HepG2 (cell line): ENCODE results near the gene SBNO2. TPM values are rescaled to one million over a fixed set of nuclear protein-coding genes. Genes with fewer than 3 reads are reported as not detected.

Experiments used
- ZBTB40 ChIP-seq, 2 experiments: fragments of 450-650 bp in 1 of 2; sonication (generic) in 1 of 2; formaldehyde crosslinking in 1 of 2; IDR thresholded peaks; 2 replicates each; pipeline versions ENCODE4 v1.6.1 to v1.8.0; 2016 to 2022; ENCODE audit warnings: antibody characterized with exemption in 1 of 2, mild to moderate bottlenecking in 1 of 2, missing genetic modification reagents in 1 of 2
- ZSCAN21 ChIP-seq: sonication (generic); formaldehyde crosslinking; IDR thresholded peaks from 2 replicates; pipeline ENCODE4 v1.8.0; 2022; ENCODE audit warnings: mild to moderate bottlenecking, missing genetic modification reagents, moderate library complexity, borderline replicate concordance
- polyA plus RNA-seq, 8 experiments: library from polyadenylated mRNA; depleted of rRNA in 3 of 8; stranded (reverse) in 7 of 8; unstranded in 1 of 8; fragments of >200 nt; fragmentation: Illumina TruSeq in 4 of 8; extraction: Trizol in 4 of 8; gene quantifications; 2 replicates each; pipeline versions ENCODE4 v1.2.1 to v1.2.3, GENCODE V29; 2011 to 2016; ENCODE audit warnings: low read depth in 4 of 8, missing spikeins in 1 of 8, mixed read lengths in 1 of 8; ENCODE audit not compliant: insufficient read depth in 1 of 8
- total RNA-seq, 5 experiments: library from RNA; depleted of rRNA; stranded (reverse); fragments of >200 nt; fragmentation: Illumina TruSeq; extraction: Trizol; gene quantifications; 2 replicates each; pipeline ENCODE4 v1.2.3, GENCODE V29; 2016; ENCODE audit warnings: low read depth in 1 of 5

The SBNO2 gene
- total and polyA plus RNA-seq, 2 of the 13 experiments (the other 11 are each of a cell fraction or from before 2014, with no cell fraction given) = 8.6 to 10.4 TPM

DNA sequence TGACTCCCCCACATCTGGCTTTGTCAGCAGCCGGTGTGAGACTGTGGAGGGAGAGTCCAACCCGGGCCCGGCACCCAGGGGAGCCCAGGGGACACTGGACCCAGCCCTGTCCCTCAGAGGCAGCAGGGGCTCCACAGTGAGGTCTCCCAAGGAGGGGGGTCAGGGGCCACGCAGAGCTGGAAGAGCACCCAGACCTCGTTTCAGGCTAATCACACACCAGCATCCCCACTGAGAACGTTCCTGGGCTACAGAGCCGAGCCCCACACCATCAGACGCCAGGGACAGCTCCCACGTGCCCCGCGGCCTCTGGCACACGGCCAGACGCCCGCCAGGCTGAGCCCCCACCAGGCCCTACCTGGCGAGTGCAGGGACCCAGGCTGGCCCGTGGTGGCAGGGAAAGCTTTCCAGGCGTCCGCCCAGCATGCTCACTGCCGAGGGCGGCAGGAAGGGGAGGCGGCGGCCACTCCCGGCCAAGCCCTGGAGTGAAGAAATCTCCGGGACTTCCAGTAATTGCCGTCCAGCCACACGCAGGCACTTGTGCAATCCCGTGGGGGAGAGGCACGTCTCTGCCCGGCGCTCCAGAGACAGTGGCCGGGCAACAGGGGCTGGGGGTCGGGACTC is 19.2 kb downstream of the SBNO2 start (continued):
- no peak for TF ChIP-seq ZBTB40 (IDR thresholded peaks at IDR 0.05)
- TF ChIP-seq ZBTB40 (CRISPR knock-in tag; IDR thresholded peaks at IDR 0.05) = no peak
- TF ChIP-seq ZSCAN21 (CRISPR knock-in tag) = no peak
